WTC11 (cell line): ENCODE measurements around the gene CGNL1. TPM values are rescaled to one million over a fixed set of nuclear protein-coding genes. Genes with fewer than 3 reads are reported as not detected.

ENCODE experiments used
- ATAC-seq: fragments of 200-7000 bp; cut with Tn5 transposase; 2 replicates; pipeline ENCODE4 v1.10.0; 2021; ENCODE audit warnings: mild to moderate bottlenecking, moderate library complexity
- CTCF ChIA-PET: fragments of 300-600 bp; sonication (Branson Sonifier 250); formaldehyde crosslinking; loops from one replicate; lab custom pipeline; 2021; ENCODE audit warnings: antibody characterized with exemption; lab: Charles Lee
- POLR2A ChIA-PET: fragments of 350-600 bp; sonication (Branson Sonifier 250); formaldehyde crosslinking; loops from one replicate; lab custom pipeline; 2021; ENCODE audit warnings: antibody characterized with exemption; lab: Charles Lee
- DNase-seq: peaks from one replicate; pipeline ENCODE4 v3.0.0; 2021; ENCODE audit warnings: low spot score
- H3K27ac Mint-ChIP-seq: 2 replicates; pipeline ENCODE4 v1.8.0; 2021; ENCODE audit warnings: mixed read lengths
- H3K27me3 Mint-ChIP-seq: 2 replicates; pipeline ENCODE4 v1.8.0; 2021; ENCODE audit warnings: low read depth, mild to moderate bottlenecking, moderate library complexity, mixed read lengths
- H3K36me3 Mint-ChIP-seq: 2 replicates; pipeline ENCODE4 v1.8.0; 2021; ENCODE audit warnings: mixed read lengths
- H3K4me1 Mint-ChIP-seq: 2 replicates; pipeline ENCODE4 v1.8.0; 2022; ENCODE audit warnings: mixed read lengths
- H3K4me3 Mint-ChIP-seq: 2 replicates; pipeline ENCODE4 v1.8.0; 2021; ENCODE audit warnings: mild to moderate bottlenecking, moderate library complexity, mixed read lengths
- H3K9me3 Mint-ChIP-seq: 2 replicates; pipeline ENCODE4 v1.8.0; 2021; ENCODE audit warnings: mixed read lengths
- ATF1 ChIP-seq: sonication (generic); formaldehyde crosslinking; IDR thresholded peaks from 2 replicates; pipeline ENCODE4 v1.8.1; 2023; ENCODE audit warnings: mild to moderate bottlenecking, moderate library complexity, missing genetic modification reagents
- CBFB ChIP-seq: sonication (generic); formaldehyde crosslinking; IDR thresholded peaks from 2 replicates; pipeline ENCODE4 v1.8.1; 2022; ENCODE audit warnings: mild to moderate bottlenecking, low read depth, missing genetic modification reagents
- CREM ChIP-seq: sonication (generic); formaldehyde crosslinking; IDR thresholded peaks from 2 replicates; pipeline ENCODE4 v1.8.1; 2022; ENCODE audit warnings: mild to moderate bottlenecking, missing genetic modification reagents, moderate library complexity
- ERG ChIP-seq: fragments of 250-450 bp; sonication (Bioruptor Pico); IDR thresholded peaks from 2 replicates; pipeline ENCODE4 v1.8.0; 2021; ENCODE audit warnings: mild to moderate bottlenecking
- ETV6 ChIP-seq: sonication (generic); formaldehyde crosslinking; IDR thresholded peaks from 2 replicates; pipeline ENCODE4 v1.8.1; 2022; ENCODE audit warnings: mild to moderate bottlenecking, missing genetic modification reagents
- KAT7 ChIP-seq: sonication (generic); formaldehyde crosslinking; IDR thresholded peaks from 2 replicates; pipeline ENCODE4 v1.8.1; 2023; ENCODE audit warnings: missing genetic modification reagents, mild to moderate bottlenecking, borderline replicate concordance
- NFE2L1 ChIP-seq: sonication (generic); formaldehyde crosslinking; IDR thresholded peaks from 2 replicates; pipeline ENCODE4 v1.8.1; 2023; ENCODE audit warnings: missing genetic modification reagents
- NR1H2 ChIP-seq: sonication (generic); formaldehyde crosslinking; IDR thresholded peaks from 2 replicates; pipeline ENCODE4 v1.9.0; 2021; ENCODE audit warnings: mild to moderate bottlenecking, moderate library complexity, missing genetic modification reagents
- NR2C2 ChIP-seq: sonication (generic); formaldehyde crosslinking; IDR thresholded peaks from 2 replicates; pipeline ENCODE4 v1.8.0; 2022; ENCODE audit warnings: mild to moderate bottlenecking, missing genetic modification reagents
- OVOL2 ChIP-seq: fragments of 250-450 bp; sonication (Bioruptor Pico); IDR thresholded peaks from 2 replicates; pipeline ENCODE4 v1.9.0; 2021; ENCODE audit warnings: mild to moderate bottlenecking, borderline replicate concordance
- PREB ChIP-seq: sonication (generic); formaldehyde crosslinking; IDR thresholded peaks from 2 replicates; pipeline ENCODE4 v1.8.1; 2022; ENCODE audit warnings: mild to moderate bottlenecking, missing genetic modification reagents, moderate library complexity, borderline replicate concordance
- SMAD3 ChIP-seq: sonication (generic); formaldehyde crosslinking; IDR thresholded peaks from 2 replicates; pipeline ENCODE4 v1.8.0; 2022; ENCODE audit warnings: missing genetic modification reagents, mild to moderate bottlenecking, borderline replicate concordance
- SMAD4 ChIP-seq: sonication (generic); formaldehyde crosslinking; IDR thresholded peaks from 2 replicates; pipeline ENCODE4 v1.8.0; 2022; ENCODE audit warnings: mild to moderate bottlenecking, missing genetic modification reagents
- TCF7 ChIP-seq: sonication (generic); formaldehyde crosslinking; IDR thresholded peaks from 2 replicates; pipeline ENCODE4 v1.8.0; 2022; ENCODE audit warnings: mild to moderate bottlenecking, low read depth, missing genetic modification reagents, moderate library complexity
- TEAD1 ChIP-seq: sonication (generic); formaldehyde crosslinking; IDR thresholded peaks from 2 replicates; pipeline ENCODE4 v1.8.0; 2022; ENCODE audit warnings: mild to moderate bottlenecking, missing genetic modification reagents
- TP53 ChIP-seq: sonication (generic); formaldehyde crosslinking; IDR thresholded peaks from 2 replicates; pipeline ENCODE4 v1.8.1; 2023; ENCODE audit warnings: mild to moderate bottlenecking, missing genetic modification reagents
- ZBTB21 ChIP-seq: sonication (generic); formaldehyde crosslinking; IDR thresholded peaks from 2 replicates; pipeline ENCODE4 v1.8.1; 2023; ENCODE audit warnings: mild to moderate bottlenecking, missing genetic modification reagents, borderline replicate concordance
- ZBTB43 ChIP-seq: sonication (generic); formaldehyde crosslinking; IDR thresholded peaks from 2 replicates; pipeline ENCODE4 v1.8.1; 2023; ENCODE audit warnings: mild to moderate bottlenecking, missing genetic modification reagents
- ZNF121 ChIP-seq: sonication (generic); formaldehyde crosslinking; IDR thresholded peaks from 2 replicates; pipeline ENCODE4 v1.8.0; 2023; ENCODE audit warnings: missing genetic modification reagents
- ZNF219 ChIP-seq: sonication (generic); formaldehyde crosslinking; IDR thresholded peaks from 2 replicates; pipeline ENCODE4 v1.8.0; 2023; ENCODE audit warnings: missing genetic modification reagents, mild to moderate bottlenecking, borderline replicate concordance
- ZNF317 ChIP-seq: sonication (generic); formaldehyde crosslinking; IDR thresholded peaks from 2 replicates; pipeline ENCODE4 v1.8.1; 2023; ENCODE audit warnings: low read depth, mild to moderate bottlenecking, moderate library complexity, missing genetic modification reagents, borderline replicate concordance
- ZNF423 ChIP-seq: fragments of 250-450 bp; sonication (Bioruptor Pico); IDR thresholded peaks from 2 replicates; pipeline ENCODE4 v2.1.2; 2022; ENCODE audit warnings: mild to moderate bottlenecking, moderate library complexity
- total RNA-seq: library from RNA; stranded (reverse); gene quantifications from 3 replicates; pipeline ENCODE4 v1.2.3, GENCODE V29; 2021
- TF ChIP-seq, protein P1 (sequence below): sonication (generic); formaldehyde crosslinking; IDR thresholded peaks from 2 replicates; pipeline ENCODE4 v1.8.1; 2022; ENCODE audit warnings: low read depth, mild to moderate bottlenecking, moderate library complexity, missing genetic modification reagents, borderline replicate concordance
- TF ChIP-seq, protein P2 (sequence below): sonication (generic); formaldehyde crosslinking; IDR thresholded peaks from 2 replicates; pipeline ENCODE4 v1.8.1; 2022; ENCODE audit warnings: mild to moderate bottlenecking, moderate library complexity, missing genetic modification reagents
- TF ChIP-seq, protein P3 (sequence below): sonication (generic); formaldehyde crosslinking; conservative IDR thresholded peaks from 2 replicates; pipeline ENCODE4 v1.8.1; 2022; ENCODE audit warnings: mild to moderate bottlenecking, missing genetic modification reagents
- TF ChIP-seq, protein P4 (sequence below): sonication (generic); formaldehyde crosslinking; IDR thresholded peaks from 2 replicates; pipeline ENCODE4 v1.8.1; 2023; ENCODE audit warnings: mild to moderate bottlenecking, missing genetic modification reagents, moderate library complexity

Gene CGNL1
- total RNA-seq, 1 experiment from 2014 or later, result 57.3 TPM

DNA sequence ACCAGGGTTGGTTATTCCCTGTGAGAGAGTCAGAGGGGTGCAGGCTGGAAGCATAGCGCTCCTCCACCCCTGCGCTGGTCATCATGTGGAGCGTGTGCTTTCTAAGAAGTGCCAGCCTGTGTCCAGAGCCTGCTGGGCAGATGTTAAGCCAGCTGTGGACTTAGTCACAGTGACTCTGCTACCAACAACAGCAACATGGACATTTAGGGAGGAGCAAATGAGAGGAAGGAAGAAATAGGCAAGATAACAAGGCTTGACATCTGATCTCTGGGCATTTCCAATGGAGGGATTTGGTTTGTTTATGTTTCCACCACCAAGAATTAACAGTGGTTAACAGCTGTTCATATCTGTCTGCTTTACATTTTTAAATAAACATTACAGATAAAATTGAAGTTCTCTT is 179.0 kb downstream of the CGNL1 start:
- no peak overlapping the region; the same call in 1 of the 2 replicates for H3K27ac Mint-ChIP-seq
- ChIA-PET POLR2A (no interaction called here), CTCF (interaction anchor here (0.5 to 1.2 kb wide), 2 partner anchors 12 to 28 kb away, joined by 3 to 4 read pairs; no protein-coding TSS in a partner anchor)
- peaks cover 33% of the 10 kb centered on the region for H3K4me1 Mint-ChIP-seq
- no peak for DNase-seq
- H3K27me3 Mint-ChIP-seq, result no peaks in the 10 kb centered on the region
- ATAC-seq, result no peak
- H3K36me3 Mint-ChIP-seq, result peaks cover 18% of the 10 kb centered on the region
- TF ChIP-seq ZNF121 (CRISPR knock-in tag) (no peak), NFE2L1 (CRISPR knock-in tag) (no peak), TEAD1 (CRISPR knock-in tag) (no peak), ATF1 (CRISPR knock-in tag) (no peak), KAT7 (CRISPR knock-in tag) (no peak), SMAD4 (CRISPR knock-in tag) (no peak), CREM (CRISPR knock-in tag) (no peak), ZNF219 (CRISPR knock-in tag) (no peak), ETV6 (CRISPR knock-in tag) (no peak), ZBTB21 (CRISPR knock-in tag) (no peak), ZNF317 (CRISPR knock-in tag) (no peak), PREB (CRISPR knock-in tag) (no peak)
- TF ChIP-seq, protein P1, sequence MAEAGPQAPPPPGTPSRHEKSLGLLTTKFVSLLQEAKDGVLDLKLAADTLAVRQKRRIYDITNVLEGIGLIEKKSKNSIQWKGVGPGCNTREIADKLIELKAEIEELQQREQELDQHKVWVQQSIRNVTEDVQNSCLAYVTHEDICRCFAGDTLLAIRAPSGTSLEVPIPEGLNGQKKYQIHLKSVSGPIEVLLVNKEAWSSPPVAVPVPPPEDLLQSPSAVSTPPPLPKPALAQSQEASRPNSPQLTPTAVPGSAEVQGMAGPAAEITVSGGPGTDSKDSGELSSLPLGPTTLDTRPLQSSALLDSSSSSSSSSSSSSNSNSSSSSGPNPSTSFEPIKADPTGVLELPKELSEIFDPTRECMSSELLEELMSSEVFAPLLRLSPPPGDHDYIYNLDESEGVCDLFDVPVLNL (CRISPR knock-in tag), result no peak
- TF ChIP-seq, all 79 proteins: peak for 0
- H3K4me3 Mint-ChIP-seq, result no peak overlapping the region
- H3K9me3 Mint-ChIP-seq, result no peaks in the 10 kb centered on the region

- no peak for DNase-seq
- H3K9me3 Mint-ChIP-seq, result no peaks in the 10 kb centered on the region
Measured at GRCh38 chr15:57556040-57556439, 179.7 kb downstream of the CGNL1 start.

More at GRCh38 chr15:57556040-57556439, 179.7 kb downstream of the CGNL1 start:
- ATAC-seq, result no peak
- TF ChIP-seq ERG (CRISPR knock-in tag) (no peak), ZNF121 (CRISPR knock-in tag) (no peak), ZNF423 (no peak), NR2C2 (CRISPR knock-in tag) (no peak), OVOL2 (CRISPR knock-in tag) (no peak), SMAD3 (CRISPR knock-in tag) (no peak), CBFB (no peak), ZBTB21 (CRISPR knock-in tag) (no peak), NR1H2 (CRISPR knock-in tag) (no peak), TP53 (no peak), TCF7 (no peak), ZBTB43 (CRISPR knock-in tag) (no peak)
- TF ChIP-seq, protein P2, sequence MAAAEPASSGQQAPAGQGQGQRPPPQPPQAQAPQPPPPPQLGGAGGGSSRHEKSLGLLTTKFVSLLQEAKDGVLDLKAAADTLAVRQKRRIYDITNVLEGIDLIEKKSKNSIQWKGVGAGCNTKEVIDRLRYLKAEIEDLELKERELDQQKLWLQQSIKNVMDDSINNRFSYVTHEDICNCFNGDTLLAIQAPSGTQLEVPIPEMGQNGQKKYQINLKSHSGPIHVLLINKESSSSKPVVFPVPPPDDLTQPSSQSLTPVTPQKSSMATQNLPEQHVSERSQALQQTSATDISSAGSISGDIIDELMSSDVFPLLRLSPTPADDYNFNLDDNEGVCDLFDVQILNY (CRISPR knock-in tag), result no peak
- TF ChIP-seq, protein P3, sequence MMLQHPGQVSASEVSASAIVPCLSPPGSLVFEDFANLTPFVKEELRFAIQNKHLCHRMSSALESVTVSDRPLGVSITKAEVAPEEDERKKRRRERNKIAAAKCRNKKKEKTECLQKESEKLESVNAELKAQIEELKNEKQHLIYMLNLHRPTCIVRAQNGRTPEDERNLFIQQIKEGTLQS (CRISPR knock-in tag), result no peak
- TF ChIP-seq, protein P4, sequence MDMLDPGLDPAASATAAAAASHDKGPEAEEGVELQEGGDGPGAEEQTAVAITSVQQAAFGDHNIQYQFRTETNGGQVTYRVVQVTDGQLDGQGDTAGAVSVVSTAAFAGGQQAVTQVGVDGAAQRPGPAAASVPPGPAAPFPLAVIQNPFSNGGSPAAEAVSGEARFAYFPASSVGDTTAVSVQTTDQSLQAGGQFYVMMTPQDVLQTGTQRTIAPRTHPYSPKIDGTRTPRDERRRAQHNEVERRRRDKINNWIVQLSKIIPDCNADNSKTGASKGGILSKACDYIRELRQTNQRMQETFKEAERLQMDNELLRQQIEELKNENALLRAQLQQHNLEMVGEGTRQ (CRISPR knock-in tag), result no peak
- Mint-ChIP-seq H3K4me3 (no peak overlapping the region), H3K27ac (peak overlapping the region; percentile 19; the same call in 1 of the 2 replicates), H3K27me3 (no peaks in the 10 kb centered on the region), H3K4me1 (peaks cover 28% of the 10 kb centered on the region), H3K36me3 (peaks cover 11% of the 10 kb centered on the region)
- CTCF ChIA-PET, result no interaction called here
- POLR2A ChIA-PET, result no interaction called here
